HG02763 (cell line): Measurements from ENCODE around the gene DIDO1.

Experiments used
- ATAC-seq: cut with Tn5 transposase; IDR thresholded peaks from one replicate; pipeline ENCODE4 v1.9.1; 2021; ENCODE audit warnings: mild to moderate bottlenecking, moderate library complexity; ENCODE audit not compliant: unreplicated experiment

Gene DIDO1

GRCh38 chr20:62926229-62927127 is at the start of gene DIDO1:
Gene DIDO1, minus strand, starts transcription at chr20:62926505.
- peak; percentile 81 for ATAC-seq

GRCh38 chr20:62975251-62975760 is 49.0 kb upstream of the DIDO1 start:
- ATAC-seq, result no peak

- ATAC-seq, result no peak
These were observed 46.8 kb upstream of the DIDO1 start for GRCh38 chr20:62972845-62973745.

- peak; percentile 77 for ATAC-seq
These were observed 45.9 kb upstream of the DIDO1 start for GRCh38 chr20:62971950-62972844.

GRCh38 chr20:62971211-62971949 is 45.1 kb upstream of the DIDO1 start:
- no peak for ATAC-seq

GRCh38 chr20:62970307-62971210 is 44.3 kb upstream of the DIDO1 start:
- no peak for ATAC-seq

- no peak for ATAC-seq
These were observed 43.6 kb upstream of the DIDO1 start for GRCh38 chr20:62969939-62970306.

- ATAC-seq, result no peak
These were observed 43.0 kb upstream of the DIDO1 start for GRCh38 chr20:62969179-62969760.

- no peak for ATAC-seq
These were observed 42.3 kb upstream of the DIDO1 start for GRCh38 chr20:62968378-62969178.

GRCh38 chr20:62967628-62968351 is 41.5 kb upstream of the DIDO1 start:
- ATAC-seq, result no peak

- ATAC-seq, result no peak
These were observed 40.8 kb upstream of the DIDO1 start for GRCh38 chr20:62967149-62967501.

- no peak for ATAC-seq
These were observed 40.2 kb upstream of the DIDO1 start for GRCh38 chr20:62966212-62967148.

- ATAC-seq, result no peak
These were observed 39.1 kb upstream of the DIDO1 start for GRCh38 chr20:62965363-62965771.

GRCh38 chr20:62964700-62965099 is 38.4 kb upstream of the DIDO1 start:
- no peak for ATAC-seq

- ATAC-seq, result no peak
These were observed 37.5 kb upstream of the DIDO1 start for GRCh38 chr20:62963614-62964397.
